Right lobe of liver (tissue), 6 donors: Measurements from ENCODE around the gene FGF3. TPM values are rescaled to one million over a fixed set of nuclear protein-coding genes. Genes with fewer than 3 reads are reported as not detected.
A peak's percentile ranks its signal among the peaks of the same experiment; 100 is the strongest.

ENCODE experiments used
- ATAC-seq, 4 donors: fragments of 200-7000 bp; cut with Tn5 transposase; one replicate each; pipeline ENCODE4 v1.9.1; 2020; ENCODE audit warnings: mild to moderate bottlenecking in 4 of 4, moderate library complexity in 4 of 4
- DNase-seq, 3 donors: peaks; one replicate each; pipeline ENCODE4 v3.0.0-alpha.2; 2020
- H3K27ac ChIP-seq, 3 donors: fragments of 200-600 bp; one replicate each; pipeline ENCODE4 v1.8.0; 2022
- H3K27me3 ChIP-seq, 2 donors: fragments of 200-600 bp; one replicate each; pipeline ENCODE4 v1.8.0; 2022
- H3K36me3 ChIP-seq, 4 donors: fragments of 200-600 bp; sonication (generic) in 1 of 4; one replicate each; pipeline versions ENCODE4 v1.5.1 to v1.8.0; 2017 to 2022; ENCODE audit warnings: control low read depth in 1 of 4
- H3K4me1 ChIP-seq, 4 donors: fragments of 200-600 bp; sonication (generic) in 1 of 4; one replicate each; pipeline versions ENCODE4 v1.5.1 to v1.8.0; 2017 to 2022; ENCODE audit warnings: control low read depth in 1 of 4
- H3K4me3 ChIP-seq, 3 donors: fragments of 200-600 bp; one replicate each; pipeline ENCODE4 v1.8.0; 2022
- H3K9me3 ChIP-seq, 4 donors: fragments of 200-600 bp; sonication (generic) in 1 of 4; one replicate each; pipeline versions ENCODE4 v1.5.1 to v1.8.0; 2017 to 2022; ENCODE audit warnings: control low read depth in 1 of 4
- POLR2A ChIP-seq: fragments of 450-650 bp; IDR thresholded peaks from one replicate; pipeline ENCODE4 v1.6.1; 2017; ENCODE audit warnings: antibody characterized with exemption, mild to moderate bottlenecking
- WGBS: methylation state at CpG from one replicate; pipeline ENCODE4 v1.1.6; 2018; ENCODE audit warnings: low coverage, low lambda C conversion rate; ENCODE audit not compliant: insufficient coverage; ENCODE audit errors: missing lambda C conversion rate; 5-methylcytosine and 5-hydroxymethylcytosine counted together
- intact Hi-C, 2 donors: fragments of 100-400 bp; cut with DNase I; formaldehyde crosslinking; loops; one replicate each; pipeline versions ENCODE4 v1.11.2 to v1.14.1; 2022
- total RNA-seq, 6 experiments: library from RNA; depleted of rRNA in 2 of 6; stranded (reverse); fragments of >200 nt in 2 of 6; fragmentation: NEBNext Ultra II Directional in 3 of 6; extraction: Animal tissue kit (Norgen Biotek cat#: 25700) in 3 of 6; gene quantifications; one replicate each; pipeline versions ENCODE4 v1.1.0 to v1.2.4, GENCODE V29; 2016 to 2023
- TF ChIP-seq, protein P1 (sequence below), 4 donors: fragments of 200-600 bp in 3 of 4; fragments of 450-650 bp in 1 of 4; IDR thresholded peaks; one replicate each; pipeline versions ENCODE4 v1.5.1 to v1.8.0; 2016 to 2022; ENCODE audit warnings: antibody characterized with exemption in 4 of 4, mild to moderate bottlenecking in 2 of 4
- donor health status: DM: no; HTN: yes; CAD: no.
- donor health status: DM: no; HTN: no; CAD: no.
- donor health status: DM: no; HTN: no; CAD: no.
- donor health status: DM: no; HTN: yes; CAD: no.
- donor health status: DM: no; HTN: yes; CAD: no.

FGF3 gene
- total RNA-seq, 6 experiments from 2014 or later, result not detected

DNA sequence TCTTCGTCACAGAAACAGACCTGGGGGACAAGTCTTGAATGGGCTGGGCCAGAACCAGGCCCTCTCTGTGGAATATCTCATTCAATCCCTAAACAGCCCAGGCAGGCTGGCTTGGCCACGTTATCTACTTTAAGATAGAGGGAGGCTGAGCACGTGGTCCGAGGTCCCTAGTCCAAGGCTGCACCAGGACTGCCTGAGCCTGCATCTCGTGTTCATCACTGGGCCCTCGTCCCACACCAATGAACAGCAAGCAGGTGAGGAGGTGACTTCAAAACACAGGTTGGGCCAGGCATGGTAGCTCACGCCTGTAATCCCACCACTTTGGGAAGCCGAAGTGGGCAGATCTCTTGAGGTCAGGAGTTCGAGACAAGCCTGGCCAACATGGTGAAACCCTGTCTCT lies 20.3 kb upstream of the FGF3 start:
- Histone ChIP-seq H3K9me3 (no peaks in the 10 kb centered on the region), H3K27me3 (no peaks in the 10 kb centered on the region), H3K4me3 (no peak overlapping the region), H3K4me1 (no peaks in the 10 kb centered on the region), H3K27ac (no peak overlapping the region), H3K36me3 (no peaks in the 10 kb centered on the region)
- TF ChIP-seq, protein P1, sequence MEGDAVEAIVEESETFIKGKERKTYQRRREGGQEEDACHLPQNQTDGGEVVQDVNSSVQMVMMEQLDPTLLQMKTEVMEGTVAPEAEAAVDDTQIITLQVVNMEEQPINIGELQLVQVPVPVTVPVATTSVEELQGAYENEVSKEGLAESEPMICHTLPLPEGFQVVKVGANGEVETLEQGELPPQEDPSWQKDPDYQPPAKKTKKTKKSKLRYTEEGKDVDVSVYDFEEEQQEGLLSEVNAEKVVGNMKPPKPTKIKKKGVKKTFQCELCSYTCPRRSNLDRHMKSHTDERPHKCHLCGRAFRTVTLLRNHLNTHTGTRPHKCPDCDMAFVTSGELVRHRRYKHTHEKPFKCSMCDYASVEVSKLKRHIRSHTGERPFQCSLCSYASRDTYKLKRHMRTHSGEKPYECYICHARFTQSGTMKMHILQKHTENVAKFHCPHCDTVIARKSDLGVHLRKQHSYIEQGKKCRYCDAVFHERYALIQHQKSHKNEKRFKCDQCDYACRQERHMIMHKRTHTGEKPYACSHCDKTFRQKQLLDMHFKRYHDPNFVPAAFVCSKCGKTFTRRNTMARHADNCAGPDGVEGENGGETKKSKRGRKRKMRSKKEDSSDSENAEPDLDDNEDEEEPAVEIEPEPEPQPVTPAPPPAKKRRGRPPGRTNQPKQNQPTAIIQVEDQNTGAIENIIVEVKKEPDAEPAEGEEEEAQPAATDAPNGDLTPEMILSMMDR (IDR thresholded peaks at IDR 0.05), result no peak
- WGBS, result no CpG with 5 or more reads among the region's 9 CpGs
- DNase-seq, result peak in 2 of 3 donors; percentile 8 to 25
- no peak for ATAC-seq
- intact Hi-C loops, result no loop called here

DNA sequence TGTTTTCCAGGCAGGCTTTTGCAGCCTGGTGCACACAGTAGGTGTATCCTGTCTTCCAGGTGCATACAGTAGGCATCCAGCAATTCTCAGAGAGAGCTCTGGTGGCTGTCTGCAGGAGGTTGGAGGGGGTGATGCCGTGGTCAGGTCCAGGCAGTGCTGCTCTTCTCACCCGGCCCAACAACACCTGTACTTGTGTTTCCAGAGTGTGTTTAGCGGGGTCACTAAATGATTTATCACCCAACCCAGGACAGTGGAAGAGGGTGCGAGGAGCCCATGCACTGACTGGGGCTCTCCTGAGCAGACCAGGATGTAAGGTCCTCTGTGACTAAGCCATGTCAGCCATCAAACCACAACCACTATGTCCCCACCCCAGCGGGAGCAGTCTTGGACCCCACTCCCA lies 18.6 kb upstream of the FGF3 start:
- H3K36me3 ChIP-seq, result no peaks in the 10 kb centered on the region
- H3K4me3 ChIP-seq, result no peak overlapping the region
- H3K27ac ChIP-seq, result no peak overlapping the region
- WGBS, result no CpG with 5 or more reads among the region's 5 CpGs
- TF ChIP-seq, protein P1 (IDR thresholded peaks at IDR 0.05), result no peak
- TF ChIP-seq POLR2A, result no peak
- H3K9me3 ChIP-seq, result no peaks in the 10 kb centered on the region
- intact Hi-C loops, result no loop called here
- H3K4me1 ChIP-seq, result no peaks in the 10 kb centered on the region
- peak in 1 of 3 donors; percentile 9 for DNase-seq
- no peak for ATAC-seq
- no peaks in the 10 kb centered on the region for H3K27me3 ChIP-seq

DNA sequence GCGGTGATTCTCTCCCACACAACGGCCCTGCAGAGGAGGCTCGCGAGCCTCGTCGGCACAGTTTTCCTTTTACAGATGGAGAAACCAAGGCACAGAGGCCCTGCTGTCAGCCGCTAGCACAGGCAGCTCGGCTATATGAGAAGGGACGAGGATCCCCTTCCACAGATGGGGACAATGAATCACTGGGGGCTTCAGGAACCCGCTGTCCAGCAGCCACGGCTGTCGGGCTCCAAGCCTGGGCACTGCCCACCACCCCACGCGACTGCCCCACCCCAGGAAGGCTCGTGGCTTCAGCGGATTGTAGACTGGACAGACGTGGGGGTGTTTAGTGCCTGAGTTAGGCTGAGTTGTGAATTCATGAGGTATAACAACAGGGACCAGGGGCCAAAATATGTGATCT lies 17.2 kb upstream of the FGF3 start:
- H3K4me1 ChIP-seq, result no peaks in the 10 kb centered on the region
- 83% methylated on average over 9 of the region's 17 CpGs for WGBS
- peak in 1 of 3 donors; percentile 23 for DNase-seq
- no peak for ATAC-seq
- no peak overlapping the region for H3K27ac ChIP-seq
- TF ChIP-seq, protein P1 (IDR thresholded peaks at IDR 0.05), result no peak
- no peak for TF ChIP-seq POLR2A
- H3K9me3 ChIP-seq, result no peaks in the 10 kb centered on the region
- H3K27me3 ChIP-seq, result no peaks in the 10 kb centered on the region
- no peaks in the 10 kb centered on the region for H3K36me3 ChIP-seq
- intact Hi-C loops, result no loop called here
- no peak overlapping the region for H3K4me3 ChIP-seq

DNA sequence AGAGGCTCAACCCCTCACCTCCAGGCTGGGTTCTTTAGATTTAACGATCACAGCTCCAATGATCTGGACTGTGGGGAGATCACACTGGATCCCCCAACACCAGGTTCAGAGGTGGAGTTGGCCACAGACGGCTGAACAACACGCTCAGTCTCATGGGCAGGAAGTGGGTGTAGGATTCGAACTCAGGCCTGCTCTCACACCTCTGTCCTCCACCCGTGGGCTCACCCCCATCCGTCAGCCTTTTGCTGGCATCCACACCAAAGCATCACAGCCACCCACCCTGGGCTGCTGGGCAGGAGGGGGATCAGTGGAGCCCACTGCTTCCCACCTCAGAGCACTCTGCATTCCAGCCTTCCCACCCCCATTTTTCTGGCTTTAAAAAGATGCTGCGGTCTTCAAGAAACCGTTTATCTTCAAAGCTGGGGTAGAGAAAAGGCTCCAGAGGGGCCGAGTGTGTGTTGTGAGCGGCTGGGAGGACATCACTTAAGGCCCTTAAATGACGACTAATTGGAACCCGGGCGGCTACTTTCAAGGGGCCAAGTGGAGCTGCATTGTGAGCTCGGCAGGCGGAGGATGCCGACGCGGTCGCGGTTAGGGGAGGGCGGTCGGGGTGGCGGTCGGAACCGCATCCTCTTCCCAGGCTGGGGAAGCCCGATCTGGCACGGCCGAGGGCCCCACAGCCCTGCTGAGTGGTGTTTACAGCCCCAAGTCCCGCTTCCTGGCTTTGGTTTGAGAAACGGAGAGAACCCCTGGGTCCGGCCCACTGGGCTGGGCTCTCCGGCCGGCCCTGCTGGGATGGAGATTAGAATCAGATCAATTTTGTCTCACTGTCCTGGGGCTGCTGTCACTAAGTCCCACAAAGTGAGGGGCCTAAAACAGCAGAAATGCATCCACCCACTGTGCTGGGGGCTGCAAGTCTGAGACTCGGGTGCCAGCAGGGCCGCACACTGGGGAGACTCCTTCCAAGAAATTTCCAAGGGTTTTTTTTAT lies 15.9 kb upstream of the FGF3 start:
- WGBS, result 46% methylated on average over 16 of the region's 35 CpGs
- TF ChIP-seq, protein P1 (IDR thresholded peaks at IDR 0.05), result no peak
- TF ChIP-seq POLR2A, result no peak
- no peaks in the 10 kb centered on the region for H3K4me1 ChIP-seq
- no peaks in the 10 kb centered on the region for H3K27me3 ChIP-seq
- H3K27ac ChIP-seq, result no peak overlapping the region
- DNase-seq, result peak in 1 of 3 donors; percentile 28
- intact Hi-C loops, result no loop called here
- no peak overlapping the region for H3K4me3 ChIP-seq
- no peaks in the 10 kb centered on the region for H3K36me3 ChIP-seq
- no peak for ATAC-seq
- no peaks in the 10 kb centered on the region for H3K9me3 ChIP-seq
